HepG2 (cell line): ENCODE measurements around the gene VAC14. TPM values are rescaled to one million over a fixed set of nuclear protein-coding genes. Genes with fewer than 3 reads are reported as not detected.

Experiments
- ATAC-seq: fragments of 200-7000 bp; cut with Tn5 transposase; 3 replicates; pipeline ENCODE4 v1.9.1; 2020; ENCODE audit warnings: mild to moderate bottlenecking, moderate library complexity
- BruUV-seq: library from RNA; stranded (reverse); fragments of 400-500 nt; replicated peaks from 2 replicates; lab custom pipeline; 2021; lab: Mats Ljungman, UMichigan
- CTCF ChIA-PET: fragments of 300-600 bp; formaldehyde crosslinking; extraction: SDS; loops from one replicate; lab custom pipeline; 2021; ENCODE audit warnings: low total read pairs, inconsistent platforms, low intra/inter-chr PET ratio; lab: Yijun Ruan, JAX
- POLR2A ChIA-PET: fragments of 350-600 bp; sonication (Branson Sonifier 250); formaldehyde crosslinking; loops from one replicate; lab custom pipeline; 2020; ENCODE audit warnings: antibody characterized with exemption, inconsistent platforms; lab: Yijun Ruan, JAX
- DNase-seq: peaks from one replicate; pipeline ENCODE4 v3.0.0-alpha.2; 2015; ENCODE audit warnings: low spot score
- FAIRE-seq: peaks from 3 replicates; lab custom pipeline; 2011; peaks lifted over from hg19 to GRCh38; lab: Jason Lieb, UNC
- H2AFZ ChIP-seq: one replicate; pipeline ENCODE4 v1.6.1; 2011; ENCODE audit warnings: low read length, inconsistent platforms
- H3K27ac ChIP-seq: fragments of 300-600 bp; 3 replicates; pipeline ENCODE4 v1.8.0; 2011; ENCODE audit warnings: mixed run types, mild to moderate bottlenecking, mixed read lengths, low read length, inconsistent platforms; ENCODE audit not compliant: insufficient read depth; ENCODE audit errors: extremely low read length
- H3K27me3 ChIP-seq, 2 experiments: fragments of 200-600 bp in 1 of 2; 2 replicates in 1 of 2; 3 replicates in 1 of 2; pipeline versions ENCODE4 v1.6.0 to v1.8.0; 2011; ENCODE audit warnings: low read length in 2 of 2, mild to moderate bottlenecking in 2 of 2, moderate library complexity in 2 of 2, inconsistent platforms in 1 of 2; ENCODE audit not compliant: insufficient read depth in 2 of 2, control insufficient read depth in 1 of 2
- H3K36me3 ChIP-seq, 2 experiments: fragments of 200-600 bp in 1 of 2; replicated peaks in 1 of 2; 2 replicates in 1 of 2; 3 replicates in 1 of 2; pipeline versions ENCODE4 v1.5.1 to v1.8.0; 2011; ENCODE audit warnings: low read length in 2 of 2, inconsistent platforms in 1 of 2; ENCODE audit not compliant: insufficient read depth in 2 of 2, control insufficient read depth in 1 of 2
- H3K4me1 ChIP-seq: 2 replicates; pipeline ENCODE4 v1.5.1; 2012; ENCODE audit warnings: low read length, inconsistent platforms; ENCODE audit not compliant: insufficient read depth
- H3K4me2 ChIP-seq: 2 replicates; pipeline ENCODE4 v1.6.0; 2011; ENCODE audit warnings: low read depth, low read length, inconsistent platforms
- H3K4me3 ChIP-seq, 3 experiments: fragments of 200-600 bp in 1 of 3; sonication (generic), shearing (Covaris generic) in 1 of 3; replicated peaks in 1 of 3; 2 replicates each; pipeline ENCODE4 v1.5.1; 2011 to 2016; ENCODE audit warnings: low read length in 3 of 3, inconsistent platforms in 2 of 3, low read depth in 2 of 3, mild to moderate bottlenecking in 2 of 3, control low read depth in 1 of 3, mixed read lengths in 1 of 3; ENCODE audit not compliant: insufficient read depth in 1 of 3
- H3K79me2 ChIP-seq: one replicate; pipeline ENCODE4 v1.6.1; 2011; ENCODE audit warnings: low read length, inconsistent platforms; ENCODE audit not compliant: insufficient read depth
- H3K9ac ChIP-seq: 2 replicates; pipeline ENCODE4 v1.6.0; 2011; ENCODE audit warnings: mild to moderate bottlenecking, low read depth, low read length, inconsistent platforms; ENCODE audit not compliant: insufficient read depth
- H3K9me3 ChIP-seq: 2 replicates; pipeline ENCODE4 v1.5.1; 2012; ENCODE audit warnings: mild to moderate bottlenecking, low read length
- H4K20me1 ChIP-seq: 2 replicates; pipeline ENCODE4 v1.6.0; 2011; ENCODE audit warnings: inconsistent platforms, mild to moderate bottlenecking, low read length, moderate library complexity; ENCODE audit not compliant: insufficient read depth
- BRD4 ChIP-seq: sonication (generic); formaldehyde crosslinking; IDR thresholded peaks from 2 replicates; pipeline ENCODE4 v1.4.0; 2020; ENCODE audit warnings: missing genetic modification reagents
- CHCHD3 ChIP-seq: sonication (generic); formaldehyde crosslinking; IDR thresholded peaks from 2 replicates; pipeline ENCODE4 v1.8.0; 2022; ENCODE audit warnings: mild to moderate bottlenecking, missing genetic modification reagents, moderate library complexity
- MAFG ChIP-seq: sonication (generic); formaldehyde crosslinking; IDR thresholded peaks from 2 replicates; pipeline ENCODE4 v1.5.1; 2020; ENCODE audit warnings: mild to moderate bottlenecking, missing genetic modification reagents
- SP4 ChIP-seq: sonication (generic); formaldehyde crosslinking; IDR thresholded peaks from 2 replicates; pipeline ENCODE4 v1.8.1; 2023; ENCODE audit warnings: mild to moderate bottlenecking, missing genetic modification reagents
- SRSF1 ChIP-seq: fragments of 200-400 bp; formaldehyde crosslinking; optimal IDR thresholded peaks from 2 replicates; pipeline ENCODE3; 2017; ENCODE audit warnings: mild to moderate bottlenecking, low read depth, low read length, moderate library complexity
- ZFY ChIP-seq: sonication (generic); formaldehyde crosslinking; IDR thresholded peaks from 2 replicates; pipeline ENCODE4 v1.4.0; 2020; ENCODE audit warnings: missing genetic modification reagents
- ZNF17 ChIP-seq: sonication (generic); formaldehyde crosslinking; IDR thresholded peaks from 2 replicates; pipeline ENCODE4 v1.5.0; 2020; ENCODE audit warnings: mild to moderate bottlenecking, missing genetic modification reagents
- ZNF615 ChIP-seq: sonication (generic); formaldehyde crosslinking; IDR thresholded peaks from 2 replicates; pipeline ENCODE4 v1.5.0; 2020; ENCODE audit warnings: mild to moderate bottlenecking, missing genetic modification reagents, borderline replicate concordance
- WGBS: methylation state at CpG from one replicate; pipeline ENCODE4 v1.1.6; 2017; ENCODE audit warnings: low lambda C conversion rate; 5-methylcytosine and 5-hydroxymethylcytosine counted together
- in situ Hi-C: cut with HindIII; loops from 2 replicates; pipeline ENCODE4 v1.10.0; 2017; ENCODE audit warnings: low pct_unique_long_range_greater_than_20kb; ENCODE audit not compliant: extremely low pct_ligation_motif_present
- intact Hi-C: fragments of 100-400 bp; cut with micrococcal nuclease; formaldehyde crosslinking; loops from one replicate; pipeline ENCODE4 v1.10.0; 2022; ENCODE audit not compliant: unreplicated experiment
- polyA plus RNA-seq, 8 experiments: library from polyadenylated mRNA; depleted of rRNA in 3 of 8; stranded (reverse) in 7 of 8; unstranded in 1 of 8; fragments of >200 nt; fragmentation: Illumina TruSeq in 4 of 8; extraction: Trizol in 4 of 8; gene quantifications; 2 replicates each; pipeline versions ENCODE4 v1.2.1 to v1.2.3, GENCODE V29; 2011 to 2016; ENCODE audit warnings: low read depth in 4 of 8, missing spikeins in 1 of 8, mixed read lengths in 1 of 8; ENCODE audit not compliant: insufficient read depth in 1 of 8
- total RNA-seq, 5 experiments: library from RNA; depleted of rRNA; stranded (reverse); fragments of >200 nt; fragmentation: Illumina TruSeq; extraction: Trizol; gene quantifications; 2 replicates each; pipeline ENCODE4 v1.2.3, GENCODE V29; 2016; ENCODE audit warnings: low read depth in 1 of 5
- TF ChIP-seq, protein P1 (sequence below): sonication (generic); formaldehyde crosslinking; IDR thresholded peaks from 2 replicates; pipeline ENCODE4 v1.5.0; 2020; ENCODE audit warnings: missing genetic modification reagents
- TF ChIP-seq, protein P2 (sequence below): sonication (generic); formaldehyde crosslinking; IDR thresholded peaks from 2 replicates; pipeline ENCODE4 v1.8.0; 2022; ENCODE audit warnings: missing genetic modification reagents, mild to moderate bottlenecking, inconsistent platforms, borderline replicate concordance
- TF ChIP-seq, protein P3 (sequence below): IDR thresholded peaks from 2 replicates; pipeline ENCODE4 v1.6.1; 2018; ENCODE audit warnings: missing genetic modification reagents
- TF ChIP-seq, protein P4 (sequence below): sonication (generic); formaldehyde crosslinking; IDR thresholded peaks from 2 replicates; pipeline ENCODE4 v1.4.0; 2020; ENCODE audit warnings: missing genetic modification reagents, mild to moderate bottlenecking, borderline replicate concordance
- TF ChIP-seq, protein P5 (sequence below): sonication (generic); formaldehyde crosslinking; IDR thresholded peaks from 2 replicates; pipeline ENCODE4 v1.5.0; 2020; ENCODE audit warnings: mild to moderate bottlenecking, missing genetic modification reagents, borderline replicate concordance

The VAC14 gene
- total and polyA plus RNA-seq, 2 of the 13 experiments (the other 11 are each of a cell fraction or from before 2014, with no cell fraction given) = 23.5 to 24.6 TPM

DNA sequence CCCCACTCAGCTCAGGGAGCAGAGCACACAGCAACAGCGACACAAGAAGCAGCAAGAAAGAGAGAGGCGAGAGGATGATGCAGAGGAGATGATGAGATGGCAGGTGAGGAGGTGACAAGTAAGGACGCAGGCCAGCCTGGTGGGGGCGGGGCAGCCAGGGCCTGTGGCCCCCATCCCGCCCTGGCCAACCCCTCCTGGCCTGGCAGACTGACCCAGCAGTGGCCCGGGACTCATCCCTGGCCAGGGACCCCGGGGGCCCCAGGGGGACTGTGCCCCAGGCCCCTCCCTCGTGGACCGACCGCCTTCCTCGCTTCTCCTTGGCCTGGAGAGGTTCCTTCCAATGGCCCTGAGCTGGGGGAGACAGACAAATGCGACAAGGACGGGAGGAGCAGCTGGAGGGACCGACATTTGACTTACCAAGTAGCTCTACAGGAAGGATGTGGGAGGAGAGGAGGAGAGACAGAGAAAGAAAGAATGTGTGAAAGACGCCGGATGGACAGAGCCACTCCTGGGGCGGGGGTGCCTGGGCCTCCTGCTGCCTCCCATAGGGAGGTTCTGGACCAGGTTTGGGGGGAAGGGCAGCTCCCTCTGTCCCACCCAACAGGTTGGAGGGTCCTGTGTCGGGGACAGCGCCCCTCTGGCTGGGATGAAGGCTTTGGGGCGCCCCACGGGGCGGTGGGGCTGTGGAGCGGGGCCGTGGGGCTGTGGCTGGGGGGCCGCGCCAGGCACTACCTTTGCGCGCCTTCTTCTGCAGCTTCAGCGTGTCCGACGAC, 121.9 kb downstream of the VAC14 start:
- H3K27ac ChIP-seq = no peak overlapping the region
- intact Hi-C loops = no loop called here
- H3K4me1 ChIP-seq = peaks cover 39% of the 10 kb centered on the region
- H3K4me3 ChIP-seq = no peak overlapping the region
- H3K9me3 ChIP-seq = no peaks in the 10 kb centered on the region
- no peak for FAIRE-seq
- H2AFZ ChIP-seq = no peak overlapping the region
- DNase-seq = no peak
- ChIA-PET POLR2A (interaction anchor here (1.1 to 18.7 kb wide), 3 partner anchors 20 to 92 kb away, joined by 3 to 536 read pairs (median 3); no protein-coding TSS in a partner anchor), CTCF (interaction anchor here (3.0 kb wide), 1 partner anchor 92 kb away, joined by 21 read pairs; no protein-coding TSS in a partner anchor)
- peaks cover 13% of the 10 kb centered on the region; the same call in 1 of the 2 replicates for H4K20me1 ChIP-seq
- no peak overlapping the region for H3K9ac ChIP-seq
- 95% methylated on average over 29 of the region's 31 CpGs for WGBS
- no peak overlapping the region for H3K4me2 ChIP-seq
- peaks cover 58 to 73% of the 10 kb centered on the region in 2 experiments for H3K36me3 ChIP-seq
- peaks cover 51% of the 10 kb centered on the region for H3K79me2 ChIP-seq
- no peaks in the 10 kb centered on the region for H3K27me3 ChIP-seq
- no TSS peak for BruUV-seq
- in situ Hi-C loops = no loop called here
- no peak for ATAC-seq
- TF ChIP-seq, protein P1, sequence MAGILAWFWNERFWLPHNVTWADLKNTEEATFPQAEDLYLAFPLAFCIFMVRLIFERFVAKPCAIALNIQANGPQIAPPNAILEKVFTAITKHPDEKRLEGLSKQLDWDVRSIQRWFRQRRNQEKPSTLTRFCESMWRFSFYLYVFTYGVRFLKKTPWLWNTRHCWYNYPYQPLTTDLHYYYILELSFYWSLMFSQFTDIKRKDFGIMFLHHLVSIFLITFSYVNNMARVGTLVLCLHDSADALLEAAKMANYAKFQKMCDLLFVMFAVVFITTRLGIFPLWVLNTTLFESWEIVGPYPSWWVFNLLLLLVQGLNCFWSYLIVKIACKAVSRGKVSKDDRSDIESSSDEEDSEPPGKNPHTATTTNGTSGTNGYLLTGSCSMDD (CRISPR knock-in tag) = no peak
- no peak for TF ChIP-seq ZNF615 (CRISPR knock-in tag)
- no peak for TF ChIP-seq ZNF17
- TF ChIP-seq CHCHD3 (CRISPR knock-in tag) = no peak
- TF ChIP-seq, protein P2, sequence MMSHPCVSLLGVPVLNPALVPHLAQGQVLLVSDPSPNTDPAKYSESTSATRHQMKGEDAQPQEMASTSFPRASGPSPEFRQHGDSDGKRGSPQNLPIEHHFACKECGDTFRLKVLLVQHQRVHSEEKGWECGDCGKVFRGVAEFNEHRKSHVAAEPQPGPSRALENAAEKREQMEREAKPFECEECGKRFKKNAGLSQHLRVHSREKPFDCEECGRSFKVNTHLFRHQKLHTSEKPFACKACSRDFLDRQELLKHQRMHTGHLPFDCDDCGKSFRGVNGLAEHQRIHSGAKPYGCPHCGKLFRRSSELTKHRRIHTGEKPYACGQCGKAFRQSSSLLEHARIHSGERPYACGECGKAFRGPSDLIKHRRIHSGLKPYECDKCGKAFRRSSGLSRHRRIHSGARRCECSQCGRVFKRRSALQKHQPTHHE = no peak
- TF ChIP-seq SRSF1 = no peak
- TF ChIP-seq, protein P3, sequence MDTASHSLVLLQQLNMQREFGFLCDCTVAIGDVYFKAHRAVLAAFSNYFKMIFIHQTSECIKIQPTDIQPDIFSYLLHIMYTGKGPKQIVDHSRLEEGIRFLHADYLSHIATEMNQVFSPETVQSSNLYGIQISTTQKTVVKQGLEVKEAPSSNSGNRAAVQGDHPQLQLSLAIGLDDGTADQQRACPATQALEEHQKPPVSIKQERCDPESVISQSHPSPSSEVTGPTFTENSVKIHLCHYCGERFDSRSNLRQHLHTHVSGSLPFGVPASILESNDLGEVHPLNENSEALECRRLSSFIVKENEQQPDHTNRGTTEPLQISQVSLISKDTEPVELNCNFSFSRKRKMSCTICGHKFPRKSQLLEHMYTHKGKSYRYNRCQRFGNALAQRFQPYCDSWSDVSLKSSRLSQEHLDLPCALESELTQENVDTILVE (CRISPR knock-in tag) = no peak
- no peak for TF ChIP-seq BRD4 (CRISPR knock-in tag)
- no peak for TF ChIP-seq MAFG (CRISPR knock-in tag)
- no peak for TF ChIP-seq SP4 (CRISPR knock-in tag)
- TF ChIP-seq, protein P4, sequence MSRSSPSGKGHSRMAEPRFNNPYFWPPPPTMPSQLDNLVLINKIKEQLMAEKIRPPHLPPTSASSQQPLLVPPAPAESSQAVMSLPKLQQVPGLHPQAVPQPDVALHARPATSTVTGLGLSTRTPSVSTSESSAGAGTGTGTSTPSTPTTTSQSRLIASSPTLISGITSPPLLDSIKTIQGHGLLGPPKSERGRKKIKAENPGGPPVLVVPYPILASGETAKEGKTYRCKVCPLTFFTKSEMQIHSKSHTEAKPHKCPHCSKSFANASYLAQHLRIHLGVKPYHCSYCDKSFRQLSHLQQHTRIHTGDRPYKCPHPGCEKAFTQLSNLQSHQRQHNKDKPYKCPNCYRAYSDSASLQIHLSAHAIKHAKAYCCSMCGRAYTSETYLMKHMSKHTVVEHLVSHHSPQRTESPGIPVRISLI = no peak
- TF ChIP-seq, protein P5, sequence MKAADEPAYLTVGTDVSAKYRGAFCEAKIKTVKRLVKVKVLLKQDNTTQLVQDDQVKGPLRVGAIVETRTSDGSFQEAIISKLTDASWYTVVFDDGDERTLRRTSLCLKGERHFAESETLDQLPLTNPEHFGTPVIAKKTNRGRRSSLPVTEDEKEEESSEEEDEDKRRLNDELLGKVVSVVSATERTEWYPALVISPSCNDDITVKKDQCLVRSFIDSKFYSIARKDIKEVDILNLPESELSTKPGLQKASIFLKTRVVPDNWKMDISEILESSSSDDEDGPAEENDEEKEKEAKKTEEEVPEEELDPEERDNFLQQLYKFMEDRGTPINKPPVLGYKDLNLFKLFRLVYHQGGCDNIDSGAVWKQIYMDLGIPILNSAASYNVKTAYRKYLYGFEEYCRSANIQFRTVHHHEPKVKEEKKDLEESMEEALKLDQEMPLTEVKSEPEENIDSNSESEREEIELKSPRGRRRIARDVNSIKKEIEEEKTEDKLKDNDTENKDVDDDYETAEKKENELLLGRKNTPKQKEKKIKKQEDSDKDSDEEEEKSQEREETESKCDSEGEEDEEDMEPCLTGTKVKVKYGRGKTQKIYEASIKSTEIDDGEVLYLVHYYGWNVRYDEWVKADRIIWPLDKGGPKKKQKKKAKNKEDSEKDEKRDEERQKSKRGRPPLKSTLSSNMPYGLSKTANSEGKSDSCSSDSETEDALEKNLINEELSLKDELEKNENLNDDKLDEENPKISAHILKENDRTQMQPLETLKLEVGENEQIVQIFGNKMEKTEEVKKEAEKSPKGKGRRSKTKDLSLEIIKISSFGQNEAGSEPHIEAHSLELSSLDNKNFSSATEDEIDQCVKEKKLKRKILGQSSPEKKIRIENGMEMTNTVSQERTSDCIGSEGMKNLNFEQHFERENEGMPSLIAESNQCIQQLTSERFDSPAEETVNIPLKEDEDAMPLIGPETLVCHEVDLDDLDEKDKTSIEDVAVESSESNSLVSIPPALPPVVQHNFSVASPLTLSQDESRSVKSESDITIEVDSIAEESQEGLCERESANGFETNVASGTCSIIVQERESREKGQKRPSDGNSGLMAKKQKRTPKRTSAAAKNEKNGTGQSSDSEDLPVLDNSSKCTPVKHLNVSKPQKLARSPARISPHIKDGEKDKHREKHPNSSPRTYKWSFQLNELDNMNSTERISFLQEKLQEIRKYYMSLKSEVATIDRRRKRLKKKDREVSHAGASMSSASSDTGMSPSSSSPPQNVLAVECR = 0 out of 2 replicates have a peak, but pooled peaks have one; percentile 3
- TF ChIP-seq ZFY = 0 out of 2 replicates have a peak, but pooled peaks have one; percentile 3
